Right lobe of liver (tissue), 6 donors: Measurements from ENCODE around the gene MACROD2. TPM values are rescaled to one million over a fixed set of nuclear protein-coding genes. Genes with fewer than 3 reads are reported as not detected.

Experiments
- ATAC-seq, 4 donors: fragments of 200-7000 bp; cut with Tn5 transposase; one replicate each; pipeline ENCODE4 v1.9.1; 2020; ENCODE audit warnings: mild to moderate bottlenecking in 4 of 4, moderate library complexity in 4 of 4
- DNase-seq, 3 donors: peaks; one replicate each; pipeline ENCODE4 v3.0.0-alpha.2; 2020
- H3K27ac ChIP-seq, 3 donors: fragments of 200-600 bp; one replicate each; pipeline ENCODE4 v1.8.0; 2022
- H3K27me3 ChIP-seq, 2 donors: fragments of 200-600 bp; one replicate each; pipeline ENCODE4 v1.8.0; 2022
- H3K36me3 ChIP-seq, 4 donors: fragments of 200-600 bp; sonication (generic) in 1 of 4; one replicate each; pipeline versions ENCODE4 v1.5.1 to v1.8.0; 2017 to 2022; ENCODE audit warnings: control low read depth in 1 of 4
- H3K4me1 ChIP-seq, 4 donors: fragments of 200-600 bp; sonication (generic) in 1 of 4; one replicate each; pipeline versions ENCODE4 v1.5.1 to v1.8.0; 2017 to 2022; ENCODE audit warnings: control low read depth in 1 of 4
- H3K4me3 ChIP-seq, 3 donors: fragments of 200-600 bp; one replicate each; pipeline ENCODE4 v1.8.0; 2022
- H3K9me3 ChIP-seq, 4 donors: fragments of 200-600 bp; sonication (generic) in 1 of 4; one replicate each; pipeline versions ENCODE4 v1.5.1 to v1.8.0; 2017 to 2022; ENCODE audit warnings: control low read depth in 1 of 4
- CTCF ChIP-seq, 4 donors: fragments of 200-600 bp in 3 of 4; fragments of 450-650 bp in 1 of 4; IDR thresholded peaks; one replicate each; pipeline versions ENCODE4 v1.5.1 to v1.8.0; 2016 to 2022; ENCODE audit warnings: antibody characterized with exemption in 4 of 4, mild to moderate bottlenecking in 2 of 4
- POLR2A ChIP-seq: fragments of 450-650 bp; IDR thresholded peaks from one replicate; pipeline ENCODE4 v1.6.1; 2017; ENCODE audit warnings: antibody characterized with exemption, mild to moderate bottlenecking
- WGBS: methylation state at CpG from one replicate; pipeline ENCODE4 v1.1.6; 2018; ENCODE audit warnings: low coverage, low lambda C conversion rate; ENCODE audit not compliant: insufficient coverage; ENCODE audit errors: missing lambda C conversion rate; 5-methylcytosine and 5-hydroxymethylcytosine counted together
- intact Hi-C, 2 donors: fragments of 100-400 bp; cut with DNase I; formaldehyde crosslinking; loops; one replicate each; pipeline versions ENCODE4 v1.11.2 to v1.14.1; 2022
- total RNA-seq, 6 experiments: library from RNA; depleted of rRNA in 2 of 6; stranded (reverse); fragments of >200 nt in 2 of 6; fragmentation: NEBNext Ultra II Directional in 3 of 6; extraction: Animal tissue kit (Norgen Biotek cat#: 25700) in 3 of 6; gene quantifications; one replicate each; pipeline versions ENCODE4 v1.1.0 to v1.2.4, GENCODE V29; 2016 to 2023
- donor health status: DM: no; HTN: yes; CAD: no.
- donor health status: DM: no; HTN: no; CAD: no.
- donor health status: DM: no; HTN: no; CAD: no.
- donor health status: DM: no; HTN: yes; CAD: no.
- donor health status: DM: no; HTN: yes; CAD: no.

The MACROD2 gene
- total RNA-seq, 6 experiments from 2014 or later: 1.2 to 5.5 (median 3.3) TPM

- no peaks in the 10 kb centered on the region for H3K27me3 ChIP-seq
- WGBS: 85% methylated on average over 3 of the region's 3 CpGs
- no peaks in the 10 kb centered on the region for H3K9me3 ChIP-seq
- ATAC-seq: no peak
- H3K4me1 ChIP-seq: no peaks in the 10 kb centered on the region
- no peak overlapping the region for H3K4me3 ChIP-seq
- H3K27ac ChIP-seq: no peak overlapping the region
- intact Hi-C loops: no loop called here
- DNase-seq: no peak
- no peaks in the 10 kb centered on the region for H3K36me3 ChIP-seq
- no peak for TF ChIP-seq CTCF (IDR thresholded peaks at IDR 0.05)
- no peak for TF ChIP-seq POLR2A
Measured at GRCh38 chr20:14723614-14724013, 728.3 kb downstream of the MACROD2 start.

- TF ChIP-seq POLR2A (no peak), CTCF (IDR thresholded peaks at IDR 0.05) (no peak)
- no peaks in the 10 kb centered on the region for H3K4me1 ChIP-seq
- ATAC-seq (no peak), DNase-seq (no peak)
- intact Hi-C loops: no loop called here
- H3K27ac ChIP-seq: no peak overlapping the region
- no peaks in the 10 kb centered on the region for H3K36me3 ChIP-seq
- H3K27me3 ChIP-seq: no peaks in the 10 kb centered on the region
- no peaks in the 10 kb centered on the region for H3K9me3 ChIP-seq
- H3K4me3 ChIP-seq: no peak overlapping the region
- 83% methylated on average over 1 of the region's 1 CpG for WGBS
Measured at GRCh38 chr20:14724036-14724435, 728.7 kb downstream of the MACROD2 start.

- Histone ChIP-seq H3K4me1 (no peaks in the 10 kb centered on the region), H3K4me3 (no peak overlapping the region), H3K9me3 (no peaks in the 10 kb centered on the region), H3K36me3 (no peaks in the 10 kb centered on the region), H3K27me3 (no peaks in the 10 kb centered on the region), H3K27ac (no peak overlapping the region)
- WGBS: 29% methylated on average over 1 of the region's 1 CpG
- DNase-seq (no peak), ATAC-seq (no peak)
- no peak for TF ChIP-seq POLR2A
- no peak for TF ChIP-seq CTCF (IDR thresholded peaks at IDR 0.05)
- intact Hi-C loops: no loop called here
Measured at GRCh38 chr20:14724468-14724867, 729.2 kb downstream of the MACROD2 start.

GRCh38 chr20:14726591-14726990, 731.3 kb downstream of the MACROD2 start:
- DNase-seq: no peak
- no peaks in the 10 kb centered on the region for H3K27me3 ChIP-seq
- H3K36me3 ChIP-seq: no peaks in the 10 kb centered on the region
- H3K4me3 ChIP-seq: no peak overlapping the region
- no peak for ATAC-seq
- 94% methylated on average over 3 of the region's 3 CpGs for WGBS
- H3K27ac ChIP-seq: no peak overlapping the region
- TF ChIP-seq POLR2A (no peak), CTCF (IDR thresholded peaks at IDR 0.05) (no peak)
- no peaks in the 10 kb centered on the region for H3K9me3 ChIP-seq
- intact Hi-C loops: no loop called here
- no peaks in the 10 kb centered on the region for H3K4me1 ChIP-seq

- intact Hi-C loops: no loop called here
- no peak for TF ChIP-seq POLR2A
- TF ChIP-seq CTCF (IDR thresholded peaks at IDR 0.05): no peak
Measured at GRCh38 chr20:14727485-14728150, 732.3 kb downstream of the MACROD2 start.

More at GRCh38 chr20:14727485-14728150, 732.3 kb downstream of the MACROD2 start:
- ATAC-seq (no peak), DNase-seq (no peak)
- Histone ChIP-seq H3K27me3 (no peaks in the 10 kb centered on the region), H3K4me1 (peaks cover 0 to 3% (median 0%) of the 10 kb centered on the region in 4 donors), H3K4me3 (no peak overlapping the region), H3K9me3 (no peaks in the 10 kb centered on the region), H3K27ac (no peak overlapping the region), H3K36me3 (no peaks in the 10 kb centered on the region)
- 86% methylated on average over 1 of the region's 1 CpG for WGBS
